GM21360 (cell line): ENCODE data around the gene NOL4L.
"Not testable (repeated sequence)": the region's sequence is repeated elsewhere in the genome, so short reads cannot be mapped to it uniquely, and the experiment has no call there.

Experiments
- ATAC-seq: cut with Tn5 transposase; IDR thresholded peaks from one replicate; pipeline ENCODE4 v1.9.1; 2021; ENCODE audit warnings: mild to moderate bottlenecking, moderate library complexity; ENCODE audit not compliant: unreplicated experiment

The NOL4L gene

GRCh38 chr20:32474967-32475811, 109.9 kb downstream of the NOL4L start:
- ATAC-seq, result no peak

GRCh38 chr20:32474717-32474966, 110.5 kb downstream of the NOL4L start:
- ATAC-seq, result no peak

DNA sequence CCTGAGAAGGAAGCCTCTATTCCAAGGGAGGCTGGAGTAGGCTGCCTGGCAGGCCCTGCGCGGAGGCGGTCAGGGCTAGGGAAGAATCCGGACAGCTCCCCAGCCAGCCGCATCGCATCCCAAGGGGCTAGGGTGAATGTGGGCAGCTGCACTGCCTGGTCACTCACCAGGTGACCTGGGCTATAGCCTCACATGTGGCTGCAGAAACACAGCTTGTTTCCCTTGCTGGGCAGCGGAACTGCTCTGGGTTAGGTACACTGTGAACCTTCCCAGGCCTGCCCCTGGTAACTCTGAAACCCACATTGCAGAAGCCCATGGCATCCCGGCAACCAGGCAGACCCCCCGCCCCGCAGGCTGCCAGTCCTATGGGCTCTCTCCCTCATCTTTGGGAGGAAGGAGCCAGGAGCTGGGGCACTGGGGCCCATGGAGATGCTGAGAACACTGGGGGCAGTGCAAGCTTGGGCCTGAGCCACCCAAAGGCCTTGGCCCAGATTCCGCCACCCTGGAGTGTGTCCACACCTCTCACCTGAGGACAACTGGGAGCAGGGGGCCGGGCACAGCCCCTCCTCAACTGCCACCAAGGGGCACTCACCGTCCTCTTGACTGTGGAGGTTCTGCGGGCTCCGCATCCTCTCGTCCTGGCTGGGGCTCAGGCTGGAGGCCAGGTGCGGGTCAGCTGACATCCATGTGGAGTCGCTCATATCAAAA, 111.0 kb downstream of the NOL4L start:
- no peak for ATAC-seq

GRCh38 chr20:32473231-32474008, 111.7 kb downstream of the NOL4L start:
- no peak for ATAC-seq

DNA sequence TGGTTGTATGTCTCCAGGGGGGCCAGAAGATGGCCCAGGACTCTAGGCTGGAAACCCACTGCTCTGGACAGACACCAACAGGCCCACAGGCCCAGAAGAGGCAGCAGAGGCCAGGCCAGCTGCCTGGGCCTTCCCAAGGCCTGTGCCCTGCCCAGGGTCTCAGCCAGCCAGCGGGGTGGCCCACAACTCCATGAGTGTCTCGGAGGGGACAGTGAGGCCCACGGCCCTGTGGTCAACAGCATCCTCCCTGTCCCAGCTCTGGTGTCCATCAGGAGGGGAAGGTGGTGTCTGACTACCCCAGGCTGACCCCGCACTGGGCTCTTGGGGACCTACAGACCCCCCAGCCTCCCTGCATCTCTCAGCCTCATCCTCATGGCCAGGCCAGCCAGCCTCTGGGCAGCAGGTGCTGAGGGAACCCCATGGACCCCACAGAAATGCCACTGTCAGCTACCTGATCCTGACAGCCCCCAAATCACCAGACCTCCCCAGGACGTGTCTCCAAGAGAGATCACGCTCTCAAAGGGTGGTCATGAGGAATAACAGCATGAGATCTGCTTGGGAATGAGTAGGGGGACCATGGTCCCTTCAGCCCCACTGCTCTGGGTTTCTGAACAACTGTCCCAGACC, 112.4 kb downstream of the NOL4L start:
- no peak for ATAC-seq

DNA sequence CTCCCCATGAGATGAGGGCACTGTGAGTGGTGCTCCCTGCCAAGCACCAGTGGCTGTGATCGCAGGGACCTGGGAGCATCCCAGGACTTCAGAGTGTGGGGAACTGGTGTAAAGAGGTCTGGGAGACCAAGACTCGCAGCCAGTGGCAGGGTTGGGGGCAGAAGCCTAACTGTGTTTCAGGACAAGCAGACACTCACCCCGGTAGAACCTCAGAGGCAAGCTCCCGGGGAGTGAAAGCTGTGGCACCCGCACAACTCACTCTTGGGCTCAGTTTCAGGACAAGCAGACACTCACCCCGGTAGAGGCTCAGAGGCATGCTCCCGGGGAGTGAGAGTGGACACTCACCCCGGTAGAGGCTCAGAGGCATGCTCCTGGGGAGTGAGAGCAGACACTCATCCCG, 114.2 kb downstream of the NOL4L start:
- ATAC-seq, result no peak

- no peak for ATAC-seq
Measured at GRCh38 chr20:32470025-32470861, 114.9 kb downstream of the NOL4L start.

- no peak for ATAC-seq
Measured at GRCh38 chr20:32468860-32469259, 116.3 kb downstream of the NOL4L start.

DNA sequence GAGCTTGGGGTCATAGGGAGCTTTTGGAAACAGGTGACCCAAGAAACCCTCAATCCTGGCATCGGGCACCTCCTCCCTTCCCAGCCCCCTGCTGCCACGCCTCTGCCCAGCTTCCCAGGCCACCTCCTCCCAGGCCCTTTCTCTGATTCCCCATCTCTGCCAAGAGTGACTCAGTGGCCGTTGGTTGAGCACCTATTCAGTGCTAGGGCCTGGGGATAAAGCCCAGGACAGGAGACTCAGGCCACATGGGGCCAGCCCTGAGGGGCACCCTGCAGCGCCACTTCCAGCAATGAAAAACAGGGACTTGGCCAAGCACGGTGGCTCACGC, 116.9 kb downstream of the NOL4L start:
- no peak for ATAC-seq

- ATAC-seq, result no peak
Measured at GRCh38 chr20:32467506-32468312, 117.4 kb downstream of the NOL4L start.

GRCh38 chr20:32466739-32467505, 118.2 kb downstream of the NOL4L start:
- no peak for ATAC-seq

DNA sequence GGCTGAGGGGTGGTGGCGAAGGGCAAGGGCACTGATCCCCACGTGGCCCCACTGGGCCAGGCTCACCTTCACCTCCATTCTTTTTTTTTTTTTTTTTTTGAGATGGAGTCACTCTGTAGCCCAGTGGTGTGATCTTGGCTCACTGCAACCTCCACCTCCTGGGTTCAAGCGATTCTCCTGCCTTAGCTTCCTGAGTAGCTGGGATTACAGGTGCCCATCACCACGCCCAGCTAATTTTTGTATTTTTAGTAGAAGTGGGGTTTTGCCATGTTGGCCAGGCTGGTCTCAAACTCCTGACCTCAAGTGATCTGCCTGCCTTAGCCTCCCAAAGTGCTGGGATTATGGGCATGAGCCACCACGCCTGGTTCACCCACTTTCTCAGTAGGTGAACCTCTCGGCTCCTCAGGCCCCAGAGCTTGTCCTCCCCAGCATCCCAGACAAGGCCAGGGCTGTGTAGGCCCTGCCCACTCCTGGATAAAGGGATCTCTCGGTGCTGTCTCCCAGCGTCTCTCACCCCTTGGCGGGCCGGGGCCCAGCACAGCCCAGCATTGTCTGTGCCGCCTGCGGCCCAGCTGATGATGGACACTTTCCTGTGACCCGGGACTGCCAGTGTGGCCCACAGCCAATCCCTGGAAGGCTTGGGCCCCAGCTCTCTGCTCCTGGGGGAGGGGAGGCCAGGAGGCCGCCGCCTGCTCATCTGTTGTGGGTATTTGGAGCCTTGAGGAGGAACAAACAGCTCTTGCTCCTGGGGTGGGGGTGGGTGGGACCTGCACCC, 119.0 kb downstream of the NOL4L start:
- ATAC-seq, result not testable (repeated sequence)

GRCh38 chr20:32465092-32465900, 119.8 kb downstream of the NOL4L start:
- no peak for ATAC-seq

DNA sequence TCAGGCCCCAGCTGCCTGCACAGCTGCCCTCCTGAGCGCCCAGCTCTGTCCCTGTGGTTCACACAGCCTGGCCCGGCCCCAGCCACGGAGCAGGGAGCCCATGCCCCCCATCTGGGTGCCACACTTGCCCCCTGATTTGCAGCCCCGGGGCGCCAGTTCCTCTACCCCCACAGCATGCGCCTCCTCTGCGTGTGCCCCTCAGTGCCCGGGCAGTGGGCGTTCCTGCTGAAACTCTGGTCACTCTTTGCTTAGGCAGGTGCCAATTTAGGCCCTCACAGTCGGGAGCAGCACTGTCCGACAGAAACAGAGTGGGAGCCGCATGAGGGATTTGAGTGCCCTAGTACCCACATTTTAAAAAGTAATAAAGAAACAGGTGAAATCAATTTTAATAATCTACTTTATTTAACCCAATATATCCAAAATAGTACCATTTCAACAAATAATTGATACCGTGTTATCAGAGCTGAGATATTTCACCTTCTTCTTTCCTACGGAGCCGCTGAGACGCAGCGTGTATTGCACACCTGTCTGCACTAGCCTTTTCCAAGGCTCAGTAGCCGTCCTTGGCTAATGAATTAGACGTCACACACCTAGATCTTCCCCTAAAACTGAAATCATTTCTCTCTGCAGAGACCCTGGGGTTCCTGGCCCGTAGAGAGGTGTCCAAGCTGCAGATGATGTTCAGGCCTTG, 120.6 kb downstream of the NOL4L start:
- no peak for ATAC-seq

GRCh38 chr20:32463642-32464400, 121.3 kb downstream of the NOL4L start:
- ATAC-seq, result no peak
